ENCODE results near the gene MACROH2A2. TPM values are rescaled to one million over a fixed set of nuclear protein-coding genes. Genes with fewer than 3 reads are reported as not detected.
"Not testable (repeated sequence)": the region's sequence is repeated elsewhere in the genome, so short reads cannot be mapped to it uniquely, and the experiment has no call there.

Gene MACROH2A2
- total RNA-seq: 6.1 and 7.1 TPM in 2 replicates

- H3K4me3 Mint-ChIP-seq (ENCODE audit: low read depth): peak within 1 kb of the TSS; percentile 85
- H3K27me3 Mint-ChIP-seq (ENCODE audit: low read depth): peaks cover 62% of the 10 kb centered on the region
- intact Hi-C loops (cut with micrococcal nuclease): no loop called here
- H3K4me1 Mint-ChIP-seq (ENCODE audit: low read depth): peaks cover 6% of the 10 kb centered on the region
- no peaks in the 10 kb centered on the region for H3K36me3 Mint-ChIP-seq (ENCODE audit: low read depth)
- no peaks in the 10 kb centered on the region for H3K9me3 Mint-ChIP-seq
- no peak for DNase-seq (ENCODE audit: low spot score)
- no peak within 1 kb of the TSS for H3K27ac Mint-ChIP-seq
These were observed at the start of gene MACROH2A2 for GRCh38 chr10:70052462-70053217. TSS of gene MACROH2A2 (plus strand) at chr10:70052846. CDS start at chr10:70075659, 22,813 bp downstream.

GRCh38 chr10:70007116-70007820, 45.4 kb upstream of the MACROH2A2 start:
- H3K9me3 Mint-ChIP-seq: no peaks in the 10 kb centered on the region
- intact Hi-C loops (cut with micrococcal nuclease): no loop called here
- H3K4me3 Mint-ChIP-seq (ENCODE audit: low read depth): no peak overlapping the region
- H3K27ac Mint-ChIP-seq: no peak overlapping the region
- no peaks in the 10 kb centered on the region for H3K4me1 Mint-ChIP-seq (ENCODE audit: low read depth)
- H3K36me3 Mint-ChIP-seq (ENCODE audit: low read depth): no peaks in the 10 kb centered on the region
- peaks cover 33% of the 10 kb centered on the region for H3K27me3 Mint-ChIP-seq (ENCODE audit: low read depth)
- DNase-seq (ENCODE audit: low spot score): no peak

- Mint-ChIP-seq H3K36me3 (ENCODE audit: low read depth) (no peaks in the 10 kb centered on the region), H3K27me3 (ENCODE audit: low read depth) (peaks cover 2% of the 10 kb centered on the region), H3K4me3 (ENCODE audit: low read depth) (no peak overlapping the region), H3K9me3 (peaks cover 18% of the 10 kb centered on the region), H3K27ac (no peak overlapping the region), H3K4me1 (ENCODE audit: low read depth) (no peaks in the 10 kb centered on the region)
- DNase-seq (ENCODE audit: low spot score): no peak
- intact Hi-C loops (cut with micrococcal nuclease): no loop called here
These were observed 21.4 kb upstream of the MACROH2A2 start for GRCh38 chr10:70031215-70031614.

- Mint-ChIP-seq H3K36me3 (ENCODE audit: low read depth) (no peaks in the 10 kb centered on the region), H3K9me3 (peaks cover 15% of the 10 kb centered on the region), H3K27me3 (ENCODE audit: low read depth) (peaks cover 2% of the 10 kb centered on the region), H3K4me1 (ENCODE audit: low read depth) (no peaks in the 10 kb centered on the region), H3K4me3 (ENCODE audit: low read depth) (no peak overlapping the region), H3K27ac (no peak overlapping the region)
- intact Hi-C loops (cut with micrococcal nuclease): no loop called here
- no peak for DNase-seq (ENCODE audit: low spot score)
These were observed 19.9 kb upstream of the MACROH2A2 start for GRCh38 chr10:70032667-70033289.

- Mint-ChIP-seq H3K9me3 (peaks cover 19% of the 10 kb centered on the region), H3K27me3 (ENCODE audit: low read depth) (peaks cover 5% of the 10 kb centered on the region), H3K4me1 (ENCODE audit: low read depth) (no peaks in the 10 kb centered on the region), H3K27ac (no peak overlapping the region), H3K36me3 (ENCODE audit: low read depth) (no peaks in the 10 kb centered on the region), H3K4me3 (ENCODE audit: low read depth) (no peak overlapping the region)
- no peak for DNase-seq (ENCODE audit: low spot score)
- intact Hi-C loops (cut with micrococcal nuclease): no loop called here
These were observed 18.4 kb upstream of the MACROH2A2 start for GRCh38 chr10:70034232-70034631.

- no peak overlapping the region for H3K27ac Mint-ChIP-seq
- H3K27me3 Mint-ChIP-seq (ENCODE audit: low read depth): peaks cover 7% of the 10 kb centered on the region
- H3K9me3 Mint-ChIP-seq: peaks cover 21% of the 10 kb centered on the region
- DNase-seq (ENCODE audit: low spot score): no peak
- intact Hi-C loops (cut with micrococcal nuclease): no loop called here
- H3K4me1 Mint-ChIP-seq (ENCODE audit: low read depth): no peaks in the 10 kb centered on the region
- no peak overlapping the region for H3K4me3 Mint-ChIP-seq (ENCODE audit: low read depth)
- no peaks in the 10 kb centered on the region for H3K36me3 Mint-ChIP-seq (ENCODE audit: low read depth)
These were observed 17.1 kb upstream of the MACROH2A2 start for GRCh38 chr10:70035531-70035930.

- H3K27me3 Mint-ChIP-seq (ENCODE audit: low read depth): peaks cover 10% of the 10 kb centered on the region
- no peaks in the 10 kb centered on the region for H3K36me3 Mint-ChIP-seq (ENCODE audit: low read depth)
- no peaks in the 10 kb centered on the region for H3K4me1 Mint-ChIP-seq (ENCODE audit: low read depth)
- intact Hi-C loops (cut with micrococcal nuclease): no loop called here
- DNase-seq (ENCODE audit: low spot score): no peak
- peaks cover 17% of the 10 kb centered on the region for H3K9me3 Mint-ChIP-seq
- H3K4me3 Mint-ChIP-seq (ENCODE audit: low read depth): no peak overlapping the region
- H3K27ac Mint-ChIP-seq: no peak overlapping the region
These were observed 13.7 kb upstream of the MACROH2A2 start for GRCh38 chr10:70038923-70039322.

GRCh38 chr10:70041016-70041415, 11.6 kb upstream of the MACROH2A2 start:
- no peaks in the 10 kb centered on the region for H3K4me1 Mint-ChIP-seq (ENCODE audit: low read depth)
- H3K4me3 Mint-ChIP-seq (ENCODE audit: low read depth): no peak overlapping the region
- peaks cover 17% of the 10 kb centered on the region for H3K9me3 Mint-ChIP-seq
- no peak overlapping the region for H3K27ac Mint-ChIP-seq
- H3K27me3 Mint-ChIP-seq (ENCODE audit: low read depth): peaks cover 10% of the 10 kb centered on the region
- intact Hi-C loops (cut with micrococcal nuclease): no loop called here
- H3K36me3 Mint-ChIP-seq (ENCODE audit: low read depth): no peaks in the 10 kb centered on the region
- no peak for DNase-seq (ENCODE audit: low spot score)

- H3K36me3 Mint-ChIP-seq (ENCODE audit: low read depth); intact Hi-C loops (cut with micrococcal nuclease); H3K4me1 Mint-ChIP-seq (ENCODE audit: low read depth); DNase-seq (ENCODE audit: low spot score); H3K4me3 Mint-ChIP-seq (ENCODE audit: low read depth); H3K27ac Mint-ChIP-seq: not testable (repeated sequence)
- Mint-ChIP-seq H3K27me3 (ENCODE audit: low read depth) (peaks cover 10% of the 10 kb centered on the region), H3K9me3 (peaks cover 17% of the 10 kb centered on the region)
These were observed 10.9 kb upstream of the MACROH2A2 start for GRCh38 chr10:70041739-70042138.

GRCh38 chr10:70047066-70047465, 5.6 kb upstream of the MACROH2A2 start:
- intact Hi-C loops (cut with micrococcal nuclease); DNase-seq (ENCODE audit: low spot score); H3K27ac Mint-ChIP-seq; H3K36me3 Mint-ChIP-seq (ENCODE audit: low read depth); H3K9me3 Mint-ChIP-seq; H3K4me1 Mint-ChIP-seq (ENCODE audit: low read depth); H3K4me3 Mint-ChIP-seq (ENCODE audit: low read depth): not testable (repeated sequence)
- H3K27me3 Mint-ChIP-seq (ENCODE audit: low read depth): peaks cover 32% of the 10 kb centered on the region

- peaks cover 37% of the 10 kb centered on the region for H3K27me3 Mint-ChIP-seq (ENCODE audit: low read depth)
- H3K4me1 Mint-ChIP-seq (ENCODE audit: low read depth): peaks cover 6% of the 10 kb centered on the region
- H3K27ac Mint-ChIP-seq: no peak overlapping the region
- DNase-seq (ENCODE audit: low spot score): no peak
- H3K4me3 Mint-ChIP-seq (ENCODE audit: low read depth): no peak overlapping the region
- no peaks in the 10 kb centered on the region for H3K9me3 Mint-ChIP-seq
- no peaks in the 10 kb centered on the region for H3K36me3 Mint-ChIP-seq (ENCODE audit: low read depth)
- intact Hi-C loops (cut with micrococcal nuclease): no loop called here
These were observed 4.5 kb upstream of the MACROH2A2 start for GRCh38 chr10:70048030-70048723.

GRCh38 chr10:70051848-70052247, 798 bp upstream of the MACROH2A2 start:
- Mint-ChIP-seq H3K4me3 (ENCODE audit: low read depth) (peak overlapping the region; percentile 85), H3K4me1 (ENCODE audit: low read depth) (peaks cover 6% of the 10 kb centered on the region), H3K9me3 (no peaks in the 10 kb centered on the region), H3K27me3 (ENCODE audit: low read depth) (peaks cover 62% of the 10 kb centered on the region), H3K27ac (no peak overlapping the region), H3K36me3 (ENCODE audit: low read depth) (no peaks in the 10 kb centered on the region)
- DNase-seq (ENCODE audit: low spot score): no peak
- intact Hi-C loops (cut with micrococcal nuclease): no loop called here
